ENCODE measurements around the gene NDUFA13.

NDUFA13 gene

DNA sequence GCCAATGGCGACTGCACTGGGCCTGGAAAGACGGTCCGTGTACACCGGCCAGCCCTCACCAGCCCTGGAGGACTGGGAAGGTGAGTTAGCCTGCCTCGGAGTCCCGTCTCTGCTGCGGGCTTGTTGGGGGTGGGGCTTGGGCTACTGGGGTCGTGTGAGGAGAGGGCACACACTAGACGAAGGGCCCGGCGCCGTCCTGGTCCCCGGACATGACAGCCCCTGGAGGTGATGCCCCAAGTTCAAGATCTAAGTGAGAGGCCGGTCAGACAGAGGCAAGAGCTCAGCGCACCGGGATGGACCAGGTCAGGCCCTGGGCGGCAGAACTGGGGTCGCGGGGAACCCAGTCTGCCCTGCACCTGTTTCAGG, 23.7 kb downstream of the NDUFA13 start:
- no peaks in the 10 kb centered on the region for H3K9me3 Mint-ChIP-seq
- H3K27ac Mint-ChIP-seq, result no peak overlapping the region
- peaks cover 11% of the 10 kb centered on the region for H3K36me3 Mint-ChIP-seq (ENCODE audit: low read depth)
- H3K27me3 Mint-ChIP-seq, result peaks cover 60% of the 10 kb centered on the region
- intact Hi-C loops (cut with micrococcal nuclease), result no loop called here
- peak overlapping the region; percentile 26 for H3K4me3 Mint-ChIP-seq
- peaks cover 43% of the 10 kb centered on the region for H3K4me1 Mint-ChIP-seq (ENCODE audit: low read depth)

GRCh38 chr19:19540064-19540714, 24.2 kb downstream of the NDUFA13 start:
- Mint-ChIP-seq H3K4me1 (ENCODE audit: low read depth) (peaks cover 43% of the 10 kb centered on the region), H3K36me3 (ENCODE audit: low read depth) (peaks cover 9% of the 10 kb centered on the region), H3K27ac (peak overlapping the region; percentile 55), H3K27me3 (peaks cover 60% of the 10 kb centered on the region), H3K4me3 (peak overlapping the region; percentile 62), H3K9me3 (no peaks in the 10 kb centered on the region)
- intact Hi-C loops (cut with micrococcal nuclease), result no loop called here

DNA sequence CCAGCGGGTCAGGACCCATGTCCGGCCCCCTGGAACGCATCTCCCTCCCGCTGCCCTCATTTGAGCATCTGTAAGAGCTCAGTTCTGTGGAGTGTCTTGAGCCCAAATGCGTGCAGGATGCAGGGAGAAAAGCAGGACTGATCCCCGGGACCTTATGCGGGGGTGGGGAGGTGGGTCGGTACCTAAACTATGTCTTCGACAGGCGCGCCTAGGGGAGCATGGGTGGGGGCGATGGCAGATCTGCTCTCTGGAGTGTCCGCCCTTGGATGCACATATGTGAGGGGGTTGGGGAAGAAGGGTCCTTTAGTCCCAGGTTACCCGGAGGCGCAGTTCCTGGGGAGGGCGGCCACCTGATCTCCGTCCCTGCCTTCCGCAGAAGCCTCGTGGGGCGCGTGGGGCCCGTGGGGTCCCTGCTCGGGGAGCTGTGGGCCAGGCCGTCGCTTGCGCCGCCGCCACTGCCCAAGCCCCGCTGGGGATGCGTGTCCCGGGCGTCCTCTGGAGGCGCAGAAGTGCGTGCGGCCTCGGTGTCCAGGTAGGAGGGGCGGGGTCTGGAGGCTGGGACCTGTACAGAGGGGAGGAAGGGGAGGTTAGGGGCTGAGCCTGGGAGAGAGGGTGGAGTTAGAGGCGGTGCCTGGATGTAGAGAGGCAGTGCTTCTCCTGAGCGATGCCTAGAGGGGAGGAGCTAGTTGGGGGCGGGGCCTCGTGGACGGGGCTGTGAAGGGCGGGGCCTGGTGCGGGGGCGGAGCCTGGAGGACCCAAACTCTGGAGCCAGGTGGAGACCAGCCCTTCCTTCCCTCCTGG, 24.9 kb downstream of the NDUFA13 start:
- H3K4me1 Mint-ChIP-seq (ENCODE audit: low read depth), result peaks cover 43% of the 10 kb centered on the region
- no peaks in the 10 kb centered on the region for H3K9me3 Mint-ChIP-seq
- intact Hi-C loops (cut with micrococcal nuclease), result no loop called here
- peak overlapping the region; percentile 55 for H3K27ac Mint-ChIP-seq
- peak overlapping the region; percentile 62 for H3K4me3 Mint-ChIP-seq
- H3K27me3 Mint-ChIP-seq, result peaks cover 60% of the 10 kb centered on the region
- peaks cover 1% of the 10 kb centered on the region for H3K36me3 Mint-ChIP-seq (ENCODE audit: low read depth)

DNA sequence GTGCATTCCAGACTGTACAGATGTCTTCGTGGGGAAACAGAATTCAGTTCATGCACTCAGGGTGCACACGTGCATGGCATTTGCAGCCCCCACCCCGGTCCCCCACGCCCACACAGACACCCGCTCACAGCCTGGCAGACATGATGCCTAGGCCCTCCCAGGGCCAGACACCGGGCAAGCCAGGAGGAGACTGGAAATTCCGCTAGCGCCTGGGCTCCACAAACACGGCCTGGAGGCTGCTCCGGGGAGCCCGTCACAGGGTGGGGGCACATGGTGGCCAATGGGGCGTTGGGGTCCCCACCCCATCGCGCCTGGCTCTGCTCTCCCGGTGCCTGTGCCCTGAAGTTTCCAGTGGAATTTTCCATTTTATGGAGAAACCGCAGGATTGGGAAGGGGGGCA, 25.6 kb downstream of the NDUFA13 start:
- Mint-ChIP-seq H3K27me3 (peaks cover 53% of the 10 kb centered on the region), H3K4me3 (no peak overlapping the region), H3K9me3 (no peaks in the 10 kb centered on the region), H3K27ac (no peak overlapping the region), H3K36me3 (ENCODE audit: low read depth) (no peaks in the 10 kb centered on the region), H3K4me1 (ENCODE audit: low read depth) (peaks cover 43% of the 10 kb centered on the region)
- intact Hi-C loops (cut with micrococcal nuclease), result no loop called here

DNA sequence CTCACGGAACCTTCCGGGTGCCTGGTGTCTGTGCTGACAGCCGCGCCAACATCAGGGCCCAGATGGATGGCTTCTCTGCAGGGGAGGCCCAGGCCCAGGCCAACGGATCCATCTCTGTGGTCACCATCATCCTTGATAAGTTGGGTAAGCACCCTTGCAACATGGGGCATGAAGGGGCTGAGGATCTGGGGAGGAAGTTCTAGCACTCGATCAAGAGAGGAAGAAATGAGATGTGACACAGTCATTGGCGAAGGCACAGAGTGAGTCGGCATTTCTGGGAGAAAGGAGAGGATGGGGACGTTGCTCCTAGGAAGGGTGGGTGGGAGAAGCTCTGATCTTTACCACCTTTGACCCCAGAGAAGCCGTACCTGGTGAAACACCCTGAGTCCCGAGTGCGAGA, 26.5 kb downstream of the NDUFA13 start:
- Mint-ChIP-seq H3K9me3 (no peaks in the 10 kb centered on the region), H3K27me3 (peaks cover 44% of the 10 kb centered on the region), H3K4me3 (no peak overlapping the region), H3K4me1 (ENCODE audit: low read depth) (peaks cover 42% of the 10 kb centered on the region), H3K36me3 (ENCODE audit: low read depth) (no peaks in the 10 kb centered on the region), H3K27ac (peak overlapping the region; percentile 63)
- intact Hi-C loops (cut with micrococcal nuclease), result no loop called here

GRCh38 chr19:19543101-19543500, 27.1 kb downstream of the NDUFA13 start:
- Mint-ChIP-seq H3K9me3 (no peaks in the 10 kb centered on the region), H3K4me3 (no peak overlapping the region), H3K4me1 (ENCODE audit: low read depth) (peaks cover 37% of the 10 kb centered on the region), H3K27me3 (peaks cover 40% of the 10 kb centered on the region), H3K36me3 (ENCODE audit: low read depth) (no peaks in the 10 kb centered on the region), H3K27ac (peak overlapping the region; percentile 63)
- intact Hi-C loops (cut with micrococcal nuclease), result no loop called here

GRCh38 chr19:19543640-19544039, 27.6 kb downstream of the NDUFA13 start:
- no peaks in the 10 kb centered on the region for H3K36me3 Mint-ChIP-seq (ENCODE audit: low read depth)
- H3K4me1 Mint-ChIP-seq (ENCODE audit: low read depth), result peaks cover 33% of the 10 kb centered on the region
- H3K4me3 Mint-ChIP-seq, result no peak overlapping the region
- no peaks in the 10 kb centered on the region for H3K9me3 Mint-ChIP-seq
- H3K27ac Mint-ChIP-seq, result peak overlapping the region; percentile 63
- H3K27me3 Mint-ChIP-seq, result peaks cover 37% of the 10 kb centered on the region
- intact Hi-C loops (cut with micrococcal nuclease), result no loop called here

DNA sequence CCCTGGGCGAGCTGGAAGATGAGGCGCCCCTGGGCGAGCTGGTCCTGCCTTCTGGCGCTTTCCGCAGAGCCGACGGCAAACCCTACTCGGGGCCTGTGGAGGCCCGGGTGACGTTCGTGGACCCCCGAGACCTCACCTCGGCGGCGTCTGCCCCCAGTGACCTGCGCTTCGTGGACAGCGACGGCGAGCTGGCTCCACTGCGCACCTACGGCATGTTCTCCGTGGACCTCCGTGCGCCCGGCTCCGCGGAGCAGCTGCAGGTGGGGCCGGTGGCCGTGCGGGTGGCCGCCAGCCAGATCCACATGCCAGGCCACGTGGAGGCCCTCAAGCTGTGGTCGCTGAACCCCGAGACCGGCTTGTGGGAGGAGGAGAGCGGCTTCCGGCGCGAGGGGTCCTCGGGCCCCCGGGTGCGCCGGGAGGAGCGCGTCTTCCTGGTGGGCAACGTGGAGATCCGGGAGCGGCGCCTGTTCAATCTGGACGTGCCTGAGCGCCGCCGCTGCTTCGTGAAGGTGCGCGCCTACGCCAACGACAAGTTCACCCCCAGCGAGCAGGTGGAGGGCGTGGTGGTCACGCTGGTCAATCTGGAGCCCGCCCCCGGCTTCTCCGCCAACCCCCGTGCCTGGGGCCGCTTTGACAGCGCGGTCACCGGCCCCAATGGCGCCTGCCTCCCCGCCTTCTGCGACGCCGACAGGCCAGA, 28.4 kb downstream of the NDUFA13 start:
- no peaks in the 10 kb centered on the region for H3K36me3 Mint-ChIP-seq (ENCODE audit: low read depth)
- H3K4me1 Mint-ChIP-seq (ENCODE audit: low read depth), result peaks cover 35% of the 10 kb centered on the region
- H3K27ac Mint-ChIP-seq, result no peak overlapping the region
- H3K9me3 Mint-ChIP-seq, result no peaks in the 10 kb centered on the region
- intact Hi-C loops (cut with micrococcal nuclease), result no loop called here
- no peak overlapping the region for H3K4me3 Mint-ChIP-seq
- H3K27me3 Mint-ChIP-seq, result peaks cover 32% of the 10 kb centered on the region

DNA sequence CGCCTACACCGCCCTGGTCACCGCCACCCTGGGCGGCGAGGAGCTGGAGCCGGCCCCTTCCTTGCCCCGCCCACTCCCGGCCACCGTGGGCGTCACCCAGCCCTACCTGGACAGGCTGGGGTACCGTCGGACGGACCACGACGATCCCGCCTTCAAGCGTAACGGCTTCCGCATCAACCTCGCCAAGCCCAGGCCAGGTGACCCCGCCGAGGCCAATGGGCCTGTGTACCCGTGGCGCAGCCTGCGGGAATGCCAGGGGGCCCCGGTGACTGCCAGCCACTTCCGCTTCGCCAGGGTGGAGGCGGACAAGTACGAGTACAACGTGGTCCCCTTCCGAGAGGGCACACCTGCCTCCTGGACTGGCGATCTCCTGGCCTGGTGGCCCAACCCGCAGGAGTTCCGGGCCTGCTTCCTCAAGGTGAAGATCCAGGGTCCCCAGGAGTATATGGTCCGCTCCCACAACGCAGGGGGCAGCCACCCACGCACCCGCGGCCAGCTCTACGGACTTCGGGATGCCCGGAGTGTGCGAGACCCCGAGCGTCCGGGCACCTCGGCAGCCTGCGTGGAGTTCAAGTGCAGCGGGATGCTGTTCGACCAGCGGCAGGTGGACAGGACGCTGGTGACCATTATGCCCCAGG, 29.0 kb downstream of the NDUFA13 start:
- no peak overlapping the region for H3K4me3 Mint-ChIP-seq
- H3K27ac Mint-ChIP-seq, result no peak overlapping the region
- H3K9me3 Mint-ChIP-seq, result no peaks in the 10 kb centered on the region
- no peaks in the 10 kb centered on the region for H3K36me3 Mint-ChIP-seq (ENCODE audit: low read depth)
- intact Hi-C loops (cut with micrococcal nuclease), result no loop called here
- peaks cover 38% of the 10 kb centered on the region for H3K4me1 Mint-ChIP-seq (ENCODE audit: low read depth)
- peaks cover 27% of the 10 kb centered on the region for H3K27me3 Mint-ChIP-seq

DNA sequence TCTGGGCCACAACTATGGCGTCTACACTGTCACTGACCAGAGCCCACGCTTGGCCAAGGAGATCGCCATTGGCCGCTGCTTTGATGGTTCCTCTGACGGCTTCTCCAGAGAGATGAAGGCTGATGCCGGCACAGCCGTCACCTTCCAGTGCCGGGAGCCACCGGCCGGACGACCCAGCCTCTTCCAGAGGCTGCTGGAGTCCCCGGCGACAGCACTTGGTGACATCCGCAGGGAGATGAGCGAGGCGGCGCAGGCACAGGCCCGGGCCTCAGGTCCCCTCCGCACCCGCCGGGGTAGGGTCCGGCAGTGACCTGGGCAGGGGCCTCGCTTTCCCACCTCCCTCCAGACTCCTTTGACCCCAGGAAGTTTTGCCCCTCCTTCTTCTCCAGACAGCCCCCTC, 29.7 kb downstream of the NDUFA13 start:
- Mint-ChIP-seq H3K36me3 (ENCODE audit: low read depth) (no peaks in the 10 kb centered on the region), H3K27ac (no peak overlapping the region), H3K4me1 (ENCODE audit: low read depth) (peaks cover 34% of the 10 kb centered on the region), H3K9me3 (no peaks in the 10 kb centered on the region), H3K27me3 (peaks cover 22% of the 10 kb centered on the region), H3K4me3 (no peak overlapping the region)
- intact Hi-C loops (cut with micrococcal nuclease), result no loop called here

DNA sequence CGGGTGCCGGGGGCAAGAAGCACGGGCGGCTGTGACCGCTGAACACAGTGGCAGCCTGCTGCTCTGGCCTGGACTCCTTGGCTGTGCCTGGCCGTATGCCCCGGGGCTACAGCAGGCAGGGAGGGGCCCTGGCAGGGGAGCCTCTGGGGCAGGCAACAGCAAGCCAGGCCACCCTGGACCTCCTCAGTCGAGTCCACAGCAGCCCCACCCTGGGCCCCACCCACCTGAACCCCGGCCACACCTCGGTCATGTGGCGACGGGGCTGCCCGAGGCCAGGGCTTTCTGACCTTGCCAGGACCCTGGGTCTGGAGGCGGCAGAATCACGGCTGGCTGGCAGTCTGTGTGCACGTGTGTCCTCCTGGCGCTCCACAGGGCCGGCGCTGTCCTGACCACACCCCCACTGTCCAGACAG, 30.7 kb downstream of the NDUFA13 start:
- H3K27me3 Mint-ChIP-seq, result peaks cover 14% of the 10 kb centered on the region
- no peak overlapping the region for H3K4me3 Mint-ChIP-seq
- H3K27ac Mint-ChIP-seq, result no peak overlapping the region
- H3K9me3 Mint-ChIP-seq, result no peaks in the 10 kb centered on the region
- intact Hi-C loops (cut with micrococcal nuclease), result no loop called here
- H3K4me1 Mint-ChIP-seq (ENCODE audit: low read depth), result peaks cover 27% of the 10 kb centered on the region
- no peaks in the 10 kb centered on the region for H3K36me3 Mint-ChIP-seq (ENCODE audit: low read depth)

DNA sequence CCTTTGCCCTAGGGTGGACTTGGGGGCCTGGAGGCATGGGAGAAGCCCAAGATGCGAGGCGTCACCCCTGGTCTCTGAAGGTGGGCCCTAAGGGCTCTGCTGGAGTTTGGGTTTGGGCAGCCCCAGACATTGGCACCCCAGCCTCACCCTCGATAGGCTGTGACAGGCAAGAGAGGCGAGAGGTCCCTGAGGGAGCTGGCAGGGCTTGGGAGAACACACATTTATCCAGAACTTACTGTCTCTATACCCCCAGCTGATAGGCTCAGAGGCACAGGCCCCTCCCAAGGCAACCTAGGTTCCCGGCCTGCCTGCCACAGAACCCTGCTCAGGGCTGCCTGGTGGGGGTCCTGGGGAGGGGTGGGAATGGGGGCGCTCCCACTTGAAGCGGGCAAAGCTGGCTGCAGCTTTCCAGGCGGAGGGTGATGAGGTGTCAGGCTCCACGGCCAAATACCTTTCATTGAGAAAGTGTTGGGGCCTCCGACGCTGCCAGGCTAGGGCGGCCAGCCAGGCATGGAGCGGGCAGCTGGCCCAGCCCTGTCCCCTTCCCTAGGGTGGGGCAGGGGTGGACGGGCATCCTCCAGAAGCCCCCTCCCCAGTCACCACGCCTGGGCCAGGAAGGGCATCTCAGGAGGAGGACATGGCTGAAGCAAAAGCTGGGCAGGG, 31.8 kb downstream of the NDUFA13 start:
- intact Hi-C loops (cut with micrococcal nuclease), result no loop called here
- peaks cover 16% of the 10 kb centered on the region for H3K4me1 Mint-ChIP-seq (ENCODE audit: low read depth)
- no peaks in the 10 kb centered on the region for H3K36me3 Mint-ChIP-seq (ENCODE audit: low read depth)
- H3K27me3 Mint-ChIP-seq, result peaks cover 9% of the 10 kb centered on the region
- no peak overlapping the region for H3K4me3 Mint-ChIP-seq
- no peak overlapping the region for H3K27ac Mint-ChIP-seq
- no peaks in the 10 kb centered on the region for H3K9me3 Mint-ChIP-seq

GRCh38 chr19:19548915-19549759, 33.1 kb downstream of the NDUFA13 start:
- peaks cover 9% of the 10 kb centered on the region for H3K4me1 Mint-ChIP-seq (ENCODE audit: low read depth)
- H3K4me3 Mint-ChIP-seq, result no peak overlapping the region
- intact Hi-C loops (cut with micrococcal nuclease), result no loop called here
- no peak overlapping the region for H3K27ac Mint-ChIP-seq
- no peaks in the 10 kb centered on the region for H3K36me3 Mint-ChIP-seq (ENCODE audit: low read depth)
- H3K9me3 Mint-ChIP-seq, result no peaks in the 10 kb centered on the region
- peaks cover 9% of the 10 kb centered on the region for H3K27me3 Mint-ChIP-seq

Measured in dendritic cell treated with granulocyte-macrophage colony-stimulating factor and Interleukin-4, amounts not matched to agents 40 ng/mL and 50 ng/mL, for 4 days (primary cell).